ENCODE results near the gene KIAA1191. TPM values are rescaled to one million over a fixed set of nuclear protein-coding genes. Genes with fewer than 3 reads are reported as not detected.

The KIAA1191 gene
- total and polyA plus RNA-seq, 7 donors = 41.0 to 117 (median 104) TPM

DNA sequence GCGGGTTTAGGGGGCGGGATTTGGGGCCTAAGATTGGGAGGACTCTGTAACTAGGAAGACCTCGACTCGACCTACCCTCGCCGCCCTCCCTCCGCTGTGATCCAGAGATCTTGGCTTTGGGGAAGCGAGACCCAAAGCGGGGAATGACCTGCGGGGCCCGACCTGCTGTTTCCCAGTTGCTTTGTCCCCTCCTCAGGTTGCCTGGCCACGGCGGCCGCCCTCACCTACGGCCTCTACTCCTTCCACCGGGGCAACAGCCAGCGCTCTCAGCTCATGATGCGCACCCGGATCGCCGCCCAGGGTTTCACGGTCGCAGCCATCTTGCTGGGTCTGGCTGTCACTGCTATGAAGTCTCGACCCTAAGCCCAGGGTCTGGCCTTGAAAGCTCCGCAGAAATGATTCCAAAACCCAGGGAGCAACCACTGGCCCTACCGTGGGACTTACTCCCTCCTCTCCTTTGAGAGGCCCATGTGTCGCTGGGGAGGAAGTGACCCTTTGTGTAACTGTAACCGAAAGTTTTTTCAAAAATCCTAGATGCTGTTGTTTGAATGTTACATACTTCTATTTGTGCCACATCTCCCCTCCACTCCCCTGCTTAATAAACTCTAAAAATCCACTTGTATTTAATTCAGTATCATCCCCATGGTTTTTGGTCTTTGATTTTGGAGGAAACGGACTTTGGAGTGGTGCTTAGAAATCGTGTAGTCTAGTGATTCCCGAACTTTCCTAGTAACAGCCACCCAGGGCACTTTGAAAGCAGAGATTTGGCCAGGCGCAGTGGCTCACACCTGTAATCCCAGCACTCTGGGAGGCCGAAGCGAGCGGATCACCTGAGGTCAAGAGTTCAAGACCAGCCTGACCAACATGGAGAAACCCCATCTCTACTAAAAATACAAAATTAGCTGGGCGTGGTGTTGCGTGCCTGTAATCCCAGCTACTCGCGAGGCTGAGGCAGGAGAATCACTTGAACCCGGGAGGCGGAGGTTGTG is 27.9 kb upstream of the KIAA1191 start:
- peaks cover 0 to 30% (median 25%) of the 10 kb centered on the region in 4 donors for H3K4me1 ChIP-seq
- 25 to 26% methylated on average over 41 of the region's 41 CpGs for WGBS, 2 donors
- H3K4me3 ChIP-seq = peak overlapping the region; percentile 57 to 65 (median 61)
- H3K27me3 ChIP-seq = no peaks in the 10 kb centered on the region
- intact Hi-C loops (cut with DNase I) = loop anchor here (2.0 to 10.0 kb wide), 3 partner anchors 27 to 255 kb away; partner anchors contain the start of genes CLTB, RNF44 and TSPAN17
- TF ChIP-seq POLR2AphosphoS5 (IDR thresholded peaks at IDR 0.05) = peak; percentile 86 to 92 (median 88)
- peak; percentile 65 to 88 for TF ChIP-seq POLR2A (IDR thresholded peaks at IDR 0.05)
- no peak for TF ChIP-seq CTCF (IDR thresholded peaks at IDR 0.05)
- TF ChIP-seq EP300 (IDR thresholded peaks at IDR 0.05) = no peak
- no peak for DNase-seq
- H3K27ac ChIP-seq = peak overlapping the region; percentile 88 to 94 (median 93)
- H3K9me3 ChIP-seq = no peaks in the 10 kb centered on the region
- H3K36me3 ChIP-seq = peaks cover 5 to 63% (median 36%) of the 10 kb centered on the region in 4 donors

- H3K27ac ChIP-seq = peak within 1 kb of the TSS; percentile 88 to 94 (median 93)
- no peaks in the 10 kb centered on the region for H3K9me3 ChIP-seq
- H3K4me3 ChIP-seq = peak within 1 kb of the TSS; percentile 57 to 65 (median 61)
- WGBS, 2 donors = 0 to 1% methylated on average over 47 of the region's 47 CpGs
- TF ChIP-seq EP300 (IDR thresholded peaks at IDR 0.05) = no peak
- TF ChIP-seq CTCF (IDR thresholded peaks at IDR 0.05) = peak in 1 of 4 experiments; percentile 36
- TF ChIP-seq POLR2A (IDR thresholded peaks at IDR 0.05) = no peak
- peak in 3 of 4 donors; percentile 66 to 75 (median 75) for TF ChIP-seq POLR2AphosphoS5 (IDR thresholded peaks at IDR 0.05)
- H3K27me3 ChIP-seq = no peaks in the 10 kb centered on the region
- H3K4me1 ChIP-seq = peaks cover 0 to 30% (median 25%) of the 10 kb centered on the region in 4 donors
- peak; percentile 100 for DNase-seq
- H3K36me3 ChIP-seq = peaks cover 10 to 63% (median 36%) of the 10 kb centered on the region in 4 donors
- intact Hi-C loops (cut with DNase I) = loop anchor here (2.0 to 10.0 kb wide), 3 partner anchors 28 to 256 kb away; partner anchors contain the start of genes CLTB, RNF44 and TSPAN17
Measured at GRCh38 chr5:176388444-176389134, 27.0 kb upstream of the KIAA1191 start, which contains the start of the genes HIGD2A and NOP16. Gene HIGD2A (plus strand): TSS chr5:176388751. CDS start chr5:176388820, 69 bp downstream. Gene NOP16 (minus strand): TSS chr5:176388598. CDS start chr5:176388539, 59 bp downstream.

GRCh38 chr5:176388003-176388443 is 26.5 kb upstream of the KIAA1191 start:
- intact Hi-C loops (cut with DNase I) = loop anchor here (2.0 to 10.0 kb wide), 3 partner anchors 29 to 257 kb away; partner anchors contain the start of genes CLTB, RNF44 and TSPAN17
- DNase-seq = no peak
- TF ChIP-seq POLR2AphosphoS5 (IDR thresholded peaks at IDR 0.05) = no peak
- no peak for TF ChIP-seq POLR2A (IDR thresholded peaks at IDR 0.05)
- no peak for TF ChIP-seq CTCF (IDR thresholded peaks at IDR 0.05)
- TF ChIP-seq EP300 (IDR thresholded peaks at IDR 0.05) = no peak

GRCh38 chr5:176387384-176387925 is 25.9 kb upstream of the KIAA1191 start:
- DNase-seq = no peak
- Histone ChIP-seq H3K36me3 (peaks cover 10 to 63% (median 39%) of the 10 kb centered on the region in 4 donors), H3K4me3 (peak overlapping the region; percentile 57 to 65 (median 61)), H3K4me1 (peaks cover 0 to 30% (median 25%) of the 10 kb centered on the region in 4 donors), H3K27ac (peak overlapping the region in 2 of 4 donors; percentile 88 to 94), H3K27me3 (no peaks in the 10 kb centered on the region), H3K9me3 (no peaks in the 10 kb centered on the region)
- TF ChIP-seq POLR2AphosphoS5 (IDR thresholded peaks at IDR 0.05) = no peak
- WGBS, 2 donors = 31 to 35% methylated on average over 8 of the region's 8 CpGs
- intact Hi-C loops (cut with DNase I) = loop anchor here (10.0 kb wide), 2 partner anchors 147 to 257 kb away; partner anchors contain the start of genes RNF44 and TSPAN17

More at GRCh38 chr5:176388003-176388443, 26.5 kb upstream of the KIAA1191 start:
- no peaks in the 10 kb centered on the region for H3K27me3 ChIP-seq
- H3K4me3 ChIP-seq = peak overlapping the region; percentile 57 to 65 (median 61)
- WGBS, 2 donors = 0% methylated on average over 29 of the region's 29 CpGs
- no peaks in the 10 kb centered on the region for H3K9me3 ChIP-seq
- peaks cover 10 to 63% (median 41%) of the 10 kb centered on the region in 4 donors for H3K36me3 ChIP-seq
- H3K4me1 ChIP-seq = peaks cover 0 to 30% (median 25%) of the 10 kb centered on the region in 4 donors
- H3K27ac ChIP-seq = peak overlapping the region; percentile 88 to 94 (median 93)
